ENCODE results near the gene FAM111B.
"Not testable (repeated sequence)": the region's sequence is repeated elsewhere in the genome, so short reads cannot be mapped to it uniquely, and the experiment has no call there.

Gene FAM111B, protein sequence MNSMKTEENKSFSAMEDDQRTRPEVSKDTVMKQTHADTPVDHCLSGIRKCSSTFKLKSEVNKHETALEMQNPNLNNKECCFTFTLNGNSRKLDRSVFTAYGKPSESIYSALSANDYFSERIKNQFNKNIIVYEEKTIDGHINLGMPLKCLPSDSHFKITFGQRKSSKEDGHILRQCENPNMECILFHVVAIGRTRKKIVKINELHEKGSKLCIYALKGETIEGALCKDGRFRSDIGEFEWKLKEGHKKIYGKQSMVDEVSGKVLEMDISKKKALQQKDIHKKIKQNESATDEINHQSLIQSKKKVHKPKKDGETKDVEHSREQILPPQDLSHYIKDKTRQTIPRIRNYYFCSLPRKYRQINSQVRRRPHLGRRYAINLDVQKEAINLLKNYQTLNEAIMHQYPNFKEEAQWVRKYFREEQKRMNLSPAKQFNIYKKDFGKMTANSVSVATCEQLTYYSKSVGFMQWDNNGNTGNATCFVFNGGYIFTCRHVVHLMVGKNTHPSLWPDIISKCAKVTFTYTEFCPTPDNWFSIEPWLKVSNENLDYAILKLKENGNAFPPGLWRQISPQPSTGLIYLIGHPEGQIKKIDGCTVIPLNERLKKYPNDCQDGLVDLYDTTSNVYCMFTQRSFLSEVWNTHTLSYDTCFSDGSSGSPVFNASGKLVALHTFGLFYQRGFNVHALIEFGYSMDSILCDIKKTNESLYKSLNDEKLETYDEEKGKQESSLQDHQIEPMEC

GRCh38 chr11:59106363-59107336 is at the start of gene FAM111B:
FAM111B (plus strand) TSS chr11:59107237; CDS start chr11:59109626, 2,389 bp downstream.
- Histone ChIP-seq H3K4me3 (ENCODE audit: low read depth in 1 of 2, low read length in 2 of 2) (peak within 1 kb of the TSS; percentile 41 to 56), H3K27me3 (ENCODE audit: control insufficient read depth in 1 of 2, insufficient read depth in 2 of 2, low read length in 2 of 2) (peaks cover 0 to 8% of the 10 kb centered on the region in 2 donors), H3K36me3 (ENCODE audit: insufficient read depth, low read length) (no peaks in the 10 kb centered on the region), H3K27ac (ENCODE audit: low read depth, low read length) (no peak within 1 kb of the TSS), H3K9me3 (ENCODE audit: low read length) (no peaks in the 10 kb centered on the region), H3K4me1 (ENCODE audit: insufficient read depth, low read length) (peaks cover 11% of the 10 kb centered on the region), H3K9ac (ENCODE audit: low read length) (no peak within 1 kb of the TSS)

DNA sequence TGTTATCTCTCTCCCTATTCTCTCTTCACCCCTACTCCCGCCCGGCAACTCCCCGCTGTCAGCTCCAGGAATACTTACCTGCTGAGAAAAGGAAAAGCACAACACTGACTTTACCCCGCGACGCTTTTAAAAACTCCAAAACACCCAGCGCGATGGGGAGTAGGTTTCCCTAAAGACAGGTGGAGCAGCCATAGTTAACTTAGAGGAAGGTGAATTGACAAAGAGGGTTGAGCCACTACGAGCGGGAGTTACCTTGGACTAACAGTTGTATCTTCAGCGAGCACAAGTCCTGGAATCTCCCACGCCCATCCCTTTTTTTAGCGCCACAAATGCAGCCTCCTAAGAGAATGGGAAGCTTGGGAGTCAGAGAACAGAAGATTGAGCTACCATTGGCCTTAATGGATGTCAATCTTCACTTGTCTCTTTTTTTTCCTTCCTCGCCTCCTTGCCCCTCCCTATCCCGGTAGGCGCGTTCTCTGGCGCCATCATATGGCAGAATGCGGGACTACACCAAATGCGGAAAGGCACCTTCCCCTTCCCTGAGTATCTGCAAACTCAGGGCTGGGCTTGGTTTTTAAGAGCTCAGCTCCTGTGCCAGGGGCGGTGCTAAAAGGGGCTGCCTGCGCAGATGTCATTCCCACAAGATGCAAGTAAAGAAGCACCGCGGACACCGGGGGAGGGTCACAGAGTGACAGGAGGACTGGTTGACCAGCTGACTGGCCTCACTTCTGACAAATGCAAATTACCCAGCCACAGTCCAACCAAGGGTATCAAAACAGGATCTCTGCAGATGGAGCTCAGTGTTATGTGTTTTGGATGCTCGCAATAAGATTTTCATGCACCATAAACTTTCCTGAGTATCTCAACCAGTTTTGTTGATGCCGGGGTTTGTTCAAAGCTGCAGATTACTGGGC is 48.7 kb upstream of the FAM111B start:
- H3K36me3 ChIP-seq (ENCODE audit: insufficient read depth, low read length); H3K9me3 ChIP-seq (ENCODE audit: low read length); H3K27me3 ChIP-seq (ENCODE audit: control insufficient read depth in 1 of 2, insufficient read depth in 2 of 2, low read length in 2 of 2); H3K4me1 ChIP-seq (ENCODE audit: insufficient read depth, low read length); H3K9ac ChIP-seq (ENCODE audit: low read length); H3K27ac ChIP-seq (ENCODE audit: low read depth, low read length): not testable (repeated sequence)
- peak overlapping the region in 1 of 2 donors; percentile 27 for H3K4me3 ChIP-seq (ENCODE audit: low read depth in 1 of 2, low read length in 2 of 2)

- H3K27me3 ChIP-seq (ENCODE audit: control insufficient read depth in 1 of 2, insufficient read depth in 2 of 2, low read length in 2 of 2); H3K9ac ChIP-seq (ENCODE audit: low read length); H3K27ac ChIP-seq (ENCODE audit: low read depth, low read length); H3K4me3 ChIP-seq (ENCODE audit: low read depth in 1 of 2, low read length in 2 of 2); H3K9me3 ChIP-seq (ENCODE audit: low read length); H3K4me1 ChIP-seq (ENCODE audit: insufficient read depth, low read length); H3K36me3 ChIP-seq (ENCODE audit: insufficient read depth, low read length): not testable (repeated sequence)
Observed at GRCh38 chr11:59060096-59060495, 46.9 kb upstream of the FAM111B start.

GRCh38 chr11:59062602-59063529 is 44.2 kb upstream of the FAM111B start:
- Histone ChIP-seq H3K9ac (ENCODE audit: low read length) (no peak overlapping the region), H3K4me3 (ENCODE audit: low read depth in 1 of 2, low read length in 2 of 2) (no peak overlapping the region), H3K36me3 (ENCODE audit: insufficient read depth, low read length) (no peaks in the 10 kb centered on the region), H3K27me3 (ENCODE audit: control insufficient read depth in 1 of 2, insufficient read depth in 2 of 2, low read length in 2 of 2) (peaks cover 0 to 6% of the 10 kb centered on the region in 2 donors), H3K9me3 (ENCODE audit: low read length) (no peaks in the 10 kb centered on the region), H3K27ac (ENCODE audit: low read depth, low read length) (no peak overlapping the region), H3K4me1 (ENCODE audit: insufficient read depth, low read length) (no peaks in the 10 kb centered on the region)

GRCh38 chr11:59063996-59064727 is 42.9 kb upstream of the FAM111B start:
- not testable (repeated sequence) for H3K36me3 ChIP-seq (ENCODE audit: insufficient read depth, low read length); H3K9ac ChIP-seq (ENCODE audit: low read length); H3K4me3 ChIP-seq (ENCODE audit: low read depth in 1 of 2, low read length in 2 of 2); H3K9me3 ChIP-seq (ENCODE audit: low read length); H3K27me3 ChIP-seq (ENCODE audit: control insufficient read depth in 1 of 2, insufficient read depth in 2 of 2, low read length in 2 of 2); H3K27ac ChIP-seq (ENCODE audit: low read depth, low read length); H3K4me1 ChIP-seq (ENCODE audit: insufficient read depth, low read length)

GRCh38 chr11:59069087-59069486 is 38.0 kb upstream of the FAM111B start:
- Histone ChIP-seq H3K27ac (ENCODE audit: low read depth, low read length) (no peak overlapping the region), H3K4me1 (ENCODE audit: insufficient read depth, low read length) (no peaks in the 10 kb centered on the region), H3K4me3 (ENCODE audit: low read depth in 1 of 2, low read length in 2 of 2) (no peak overlapping the region), H3K9ac (ENCODE audit: low read length) (no peak overlapping the region), H3K36me3 (ENCODE audit: insufficient read depth, low read length) (no peaks in the 10 kb centered on the region), H3K27me3 (ENCODE audit: control insufficient read depth in 1 of 2, insufficient read depth in 2 of 2, low read length in 2 of 2) (no peaks in the 10 kb centered on the region), H3K9me3 (ENCODE audit: low read length) (no peaks in the 10 kb centered on the region)

- H3K4me3 ChIP-seq (ENCODE audit: low read depth in 1 of 2, low read length in 2 of 2): no peak overlapping the region
- H3K4me1 ChIP-seq (ENCODE audit: insufficient read depth, low read length): no peaks in the 10 kb centered on the region
- H3K27me3 ChIP-seq (ENCODE audit: control insufficient read depth in 1 of 2, insufficient read depth in 2 of 2, low read length in 2 of 2): no peaks in the 10 kb centered on the region
- no peaks in the 10 kb centered on the region for H3K9me3 ChIP-seq (ENCODE audit: low read length)
- no peak overlapping the region for H3K27ac ChIP-seq (ENCODE audit: low read depth, low read length)
- no peaks in the 10 kb centered on the region for H3K36me3 ChIP-seq (ENCODE audit: insufficient read depth, low read length)
- H3K9ac ChIP-seq (ENCODE audit: low read length): no peak overlapping the region
Observed at GRCh38 chr11:59076876-59077571, 30.0 kb upstream of the FAM111B start.

DNA sequence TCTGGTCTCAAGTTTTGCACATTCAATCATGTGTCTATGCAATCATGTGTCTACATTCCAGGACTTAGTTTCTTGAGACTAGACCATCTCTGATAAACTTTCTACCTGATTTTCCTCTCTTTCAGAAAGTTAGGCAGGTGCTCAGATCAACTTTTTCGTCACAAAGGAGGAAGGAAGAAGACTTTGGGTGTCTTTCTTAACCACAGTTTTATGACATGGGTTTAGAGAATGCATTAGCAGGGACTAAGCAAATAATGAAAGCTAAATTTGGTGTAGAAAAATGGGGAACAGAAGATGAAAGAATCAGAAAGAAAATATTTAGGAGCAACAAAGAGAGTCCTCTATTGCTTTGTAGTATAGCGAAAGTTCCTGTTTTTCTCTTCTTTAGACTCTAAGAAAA is 28.6 kb upstream of the FAM111B start:
- Histone ChIP-seq H3K9me3 (ENCODE audit: low read length) (no peaks in the 10 kb centered on the region), H3K4me3 (ENCODE audit: low read depth in 1 of 2, low read length in 2 of 2) (no peak overlapping the region), H3K27me3 (ENCODE audit: control insufficient read depth in 1 of 2, insufficient read depth in 2 of 2, low read length in 2 of 2) (no peaks in the 10 kb centered on the region), H3K4me1 (ENCODE audit: insufficient read depth, low read length) (no peaks in the 10 kb centered on the region), H3K36me3 (ENCODE audit: insufficient read depth, low read length) (no peaks in the 10 kb centered on the region), H3K27ac (ENCODE audit: low read depth, low read length) (no peak overlapping the region), H3K9ac (ENCODE audit: low read length) (no peak overlapping the region)

GRCh38 chr11:59079086-59079485 is 28.0 kb upstream of the FAM111B start:
- Histone ChIP-seq H3K9ac (ENCODE audit: low read length) (no peak overlapping the region), H3K9me3 (ENCODE audit: low read length) (no peaks in the 10 kb centered on the region), H3K27me3 (ENCODE audit: control insufficient read depth in 1 of 2, insufficient read depth in 2 of 2, low read length in 2 of 2) (no peaks in the 10 kb centered on the region), H3K36me3 (ENCODE audit: insufficient read depth, low read length) (no peaks in the 10 kb centered on the region), H3K4me1 (ENCODE audit: insufficient read depth, low read length) (no peaks in the 10 kb centered on the region), H3K4me3 (ENCODE audit: low read depth in 1 of 2, low read length in 2 of 2) (no peak overlapping the region), H3K27ac (ENCODE audit: low read depth, low read length) (no peak overlapping the region)

All from muscle layer of colon (tissue), 2 donors.